ENCODE data around the gene RAB27B. TPM values are rescaled to one million over a fixed set of nuclear protein-coding genes. Genes with fewer than 3 reads are reported as not detected.

Gene RAB27B
- total and polyA plus RNA-seq, 2 of the 8 experiments (the other 6 are each of a cell fraction or from before 2014, with no cell fraction given): 0.05 to 0.60 TPM

- no peak for TF ChIP-seq CHD7 (IDR thresholded peaks at IDR 0.05; ENCODE audit: insufficient replicate concordance, low read length)
- TF ChIP-seq EP300 (IDR thresholded peaks at IDR 0.05; ENCODE audit: borderline replicate concordance in 1 of 2, low read depth in 2 of 2, low read length in 2 of 2): no peak
- no peak for TF ChIP-seq RFX5 (IDR thresholded peaks at IDR 0.05; ENCODE audit: borderline replicate concordance, low read depth, low read length)
Measured at GRCh38 chr18:54792079-54792478, 36.2 kb upstream of the RAB27B start (continued).
